Activated CD8-positive, alpha-beta memory T cell treated with anti-CD3 and anti-CD28 coated beads, Interleukin-2, amount 10 ng/mL, durations not matched to agents 7 days and 5 days (primary cell): ENCODE data around the gene TBC1D22A. TPM values are rescaled to one million over a fixed set of nuclear protein-coding genes. Genes with fewer than 3 reads are reported as not detected.

Experiments used
- ATAC-seq: fragments of 150-1000 bp; cut with Tn5 transposase; one replicate; pipeline ENCODE4 v1.10.0; 2021; ENCODE audit warnings: moderate library complexity
- CTCF ChIA-PET: fragments of 350-600 bp; sonication (Branson Sonifier 250); formaldehyde crosslinking; loops from one replicate; lab custom pipeline; 2021; ENCODE audit warnings: antibody characterized with exemption; lab: Charles Lee
- DNase-seq: peaks from one replicate; pipeline ENCODE4 v3.0.0-alpha.2; 2020
- H3K27ac Mint-ChIP-seq: one replicate; pipeline ENCODE4 v1.8.0; 2021; ENCODE audit warnings: mild to moderate bottlenecking, mixed read lengths
- H3K27me3 Mint-ChIP-seq: one replicate; pipeline ENCODE4 v1.8.0; 2021; ENCODE audit warnings: mixed read lengths
- H3K36me3 Mint-ChIP-seq: one replicate; pipeline ENCODE4 v1.8.0; 2021; ENCODE audit warnings: mild to moderate bottlenecking, mixed read lengths
- H3K4me1 Mint-ChIP-seq: one replicate; pipeline ENCODE4 v1.8.0; 2021; ENCODE audit warnings: mixed read lengths
- H3K4me3 Mint-ChIP-seq: one replicate; pipeline ENCODE4 v1.8.0; 2021; ENCODE audit warnings: mild to moderate bottlenecking, moderate library complexity, mixed read lengths
- H3K9me3 Mint-ChIP-seq: one replicate; pipeline ENCODE4 v1.8.0; 2022; ENCODE audit warnings: low read depth, mixed read lengths
- total RNA-seq, 2 experiments: library from RNA; stranded (reverse); gene quantifications; one replicate each; pipeline ENCODE4 v1.2.3, GENCODE V29; 2021

Gene TBC1D22A
- total RNA-seq, 2 experiments from 2014 or later = 32.6 to 44.9 TPM

- no peak overlapping the region for H3K27ac Mint-ChIP-seq
- no peak for DNase-seq
- no peak for ATAC-seq
- no peak overlapping the region for H3K4me3 Mint-ChIP-seq
- peaks cover 15% of the 10 kb centered on the region for H3K9me3 Mint-ChIP-seq
- CTCF ChIA-PET = no interaction called here
- peaks cover 5% of the 10 kb centered on the region for H3K4me1 Mint-ChIP-seq
- peaks cover 12% of the 10 kb centered on the region for H3K36me3 Mint-ChIP-seq
- H3K27me3 Mint-ChIP-seq = no peaks in the 10 kb centered on the region
These were observed 335.7 kb downstream of the TBC1D22A start for GRCh38 chr22:47098121-47098520.

- H3K27me3 Mint-ChIP-seq = no peaks in the 10 kb centered on the region
These were observed 336.1 kb downstream of the TBC1D22A start for GRCh38 chr22:47098554-47098953.

GRCh38 chr22:47100019-47100418, 337.6 kb downstream of the TBC1D22A start:
- CTCF ChIA-PET = no interaction called here
- ATAC-seq (no peak), DNase-seq (no peak)
- H3K9me3 Mint-ChIP-seq = peaks cover 9% of the 10 kb centered on the region
- no peak overlapping the region for H3K27ac Mint-ChIP-seq
- peaks cover 9% of the 10 kb centered on the region for H3K36me3 Mint-ChIP-seq
- no peak overlapping the region for H3K4me3 Mint-ChIP-seq
- no peaks in the 10 kb centered on the region for H3K27me3 Mint-ChIP-seq
- H3K4me1 Mint-ChIP-seq = peaks cover 9% of the 10 kb centered on the region

More at GRCh38 chr22:47098554-47098953, 336.1 kb downstream of the TBC1D22A start:
- Mint-ChIP-seq H3K4me1 (peaks cover 5% of the 10 kb centered on the region), H3K36me3 (peaks cover 12% of the 10 kb centered on the region), H3K27ac (no peak overlapping the region), H3K9me3 (peaks cover 15% of the 10 kb centered on the region), H3K4me3 (no peak overlapping the region)
- no peak for DNase-seq
- CTCF ChIA-PET = no interaction called here
- ATAC-seq = no peak

DNA sequence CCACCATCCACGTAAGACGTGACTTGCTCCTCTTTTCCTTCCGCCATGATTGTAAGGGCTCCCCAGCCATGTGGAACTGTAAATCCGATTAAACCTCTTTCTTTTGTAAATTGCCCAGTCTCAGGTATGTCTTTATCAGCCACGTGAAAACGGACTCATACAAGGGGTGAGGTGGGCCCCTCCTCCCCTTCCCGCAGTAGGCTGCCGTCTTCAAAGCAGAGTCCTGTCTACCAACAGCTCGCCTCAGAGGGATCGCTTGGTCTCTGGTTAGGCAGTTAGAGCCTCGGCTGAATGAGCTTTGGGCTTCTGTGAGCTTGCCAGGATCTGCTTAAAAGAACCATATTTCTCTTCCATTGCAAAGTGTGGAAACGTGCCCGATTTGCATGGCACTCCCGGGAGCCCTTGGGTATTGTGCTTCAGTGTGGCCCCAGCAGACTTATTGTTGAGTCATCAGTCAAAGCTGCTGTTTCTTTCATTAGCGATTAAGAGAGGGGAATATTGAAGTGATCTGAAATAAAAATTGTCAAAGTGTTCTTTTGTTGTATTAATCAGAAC, 338.3 kb downstream of the TBC1D22A start:
- DNase-seq (no peak), ATAC-seq (no peak)
- no peak overlapping the region for H3K27ac Mint-ChIP-seq
- H3K4me3 Mint-ChIP-seq = no peak overlapping the region
- peaks cover 11% of the 10 kb centered on the region for H3K4me1 Mint-ChIP-seq
- H3K27me3 Mint-ChIP-seq = no peaks in the 10 kb centered on the region
- peaks cover 8% of the 10 kb centered on the region for H3K36me3 Mint-ChIP-seq
- peaks cover 8% of the 10 kb centered on the region for H3K9me3 Mint-ChIP-seq
- CTCF ChIA-PET = no interaction called here

GRCh38 chr22:47101321-47101885, 339.0 kb downstream of the TBC1D22A start:
- peaks cover 4% of the 10 kb centered on the region for H3K9me3 Mint-ChIP-seq
- CTCF ChIA-PET = no interaction called here
- H3K4me3 Mint-ChIP-seq = no peak overlapping the region
- peaks cover 4% of the 10 kb centered on the region for H3K36me3 Mint-ChIP-seq
- ATAC-seq (no peak), DNase-seq (no peak)
- no peaks in the 10 kb centered on the region for H3K27me3 Mint-ChIP-seq
- H3K27ac Mint-ChIP-seq = no peak overlapping the region
- peaks cover 11% of the 10 kb centered on the region for H3K4me1 Mint-ChIP-seq

DNA sequence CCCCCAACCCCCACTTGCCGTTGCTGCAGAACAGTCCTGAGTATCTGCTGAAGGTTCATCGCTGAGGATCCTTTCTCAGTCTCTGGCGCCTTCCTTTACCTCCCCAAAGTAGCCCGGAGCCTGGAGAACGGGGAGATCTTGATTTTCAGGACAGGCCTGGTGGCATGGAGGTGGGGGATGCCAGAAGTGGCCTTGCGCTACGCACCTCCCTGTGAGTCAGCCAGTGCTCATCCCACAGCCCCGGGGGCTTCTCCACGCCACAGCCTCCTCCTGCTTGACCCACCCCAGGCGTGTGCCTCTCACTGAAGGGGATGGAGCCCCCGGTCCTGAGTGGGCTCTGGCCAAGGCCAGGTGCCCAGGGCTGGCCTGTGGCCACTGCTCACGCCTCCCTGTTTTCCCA, 339.6 kb downstream of the TBC1D22A start:
- CTCF ChIA-PET = no interaction called here
- Mint-ChIP-seq H3K9me3 (peaks cover under 1% of the 10 kb centered on the region), H3K4me3 (no peak overlapping the region), H3K27ac (no peak overlapping the region), H3K27me3 (no peaks in the 10 kb centered on the region), H3K36me3 (peaks cover 3% of the 10 kb centered on the region), H3K4me1 (peaks cover 11% of the 10 kb centered on the region)
- DNase-seq = no peak
- ATAC-seq = no peak

- no peak for DNase-seq
- CTCF ChIA-PET = no interaction called here
- peaks cover 11% of the 10 kb centered on the region for H3K4me1 Mint-ChIP-seq
- H3K9me3 Mint-ChIP-seq = no peaks in the 10 kb centered on the region
- no peak overlapping the region for H3K4me3 Mint-ChIP-seq
- H3K27me3 Mint-ChIP-seq = no peaks in the 10 kb centered on the region
- peaks cover 3% of the 10 kb centered on the region for H3K36me3 Mint-ChIP-seq
- no peak for ATAC-seq
- no peak overlapping the region for H3K27ac Mint-ChIP-seq
These were observed 340.2 kb downstream of the TBC1D22A start for GRCh38 chr22:47102648-47103047.

DNA sequence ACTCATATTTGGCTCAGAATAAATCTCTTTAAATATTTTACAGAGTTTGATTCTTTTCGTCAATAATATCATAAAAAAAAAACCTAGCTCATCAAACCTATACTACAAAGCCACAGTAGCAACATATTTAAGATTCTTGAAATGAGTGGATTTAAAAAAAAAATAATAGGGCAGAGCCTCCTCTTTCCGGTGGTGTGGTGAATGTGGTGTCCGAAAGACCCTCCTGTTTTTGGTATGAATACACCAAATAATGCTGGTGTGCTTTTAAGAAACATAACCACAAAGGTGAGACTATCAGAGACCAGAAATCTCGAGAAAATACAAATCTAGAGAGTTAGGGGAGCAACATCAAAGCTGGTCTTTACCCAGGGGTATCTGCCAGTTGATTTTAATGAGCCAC, 342.6 kb downstream of the TBC1D22A start:
- CTCF ChIA-PET = no interaction called here
- ATAC-seq = no peak

DNA sequence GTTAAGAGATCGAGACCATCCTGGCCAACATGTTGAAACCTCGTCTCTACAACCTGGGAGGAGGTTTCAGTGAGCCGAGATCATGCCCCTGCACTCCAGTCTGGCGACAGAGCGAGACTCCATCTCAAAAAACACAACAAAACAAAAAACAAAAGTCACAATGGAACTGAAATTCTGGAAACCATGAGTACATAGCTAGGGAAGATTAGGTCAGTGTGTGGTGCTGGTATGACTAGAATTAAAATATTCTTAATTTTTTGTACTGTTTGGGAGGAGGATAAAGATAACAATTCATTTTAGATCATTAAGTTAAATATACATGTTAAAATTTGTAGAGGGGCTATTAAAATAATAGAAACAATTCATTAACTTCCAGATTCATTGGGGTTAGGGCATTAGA, 344.4 kb downstream of the TBC1D22A start:
- no peak for ATAC-seq
- Mint-ChIP-seq H3K27ac (no peak overlapping the region), H3K9me3 (no peaks in the 10 kb centered on the region), H3K36me3 (peaks cover 3% of the 10 kb centered on the region), H3K27me3 (no peaks in the 10 kb centered on the region), H3K4me3 (no peak overlapping the region), H3K4me1 (peaks cover 11% of the 10 kb centered on the region)
- DNase-seq = no peak
- CTCF ChIA-PET = no interaction called here

More for the DNA sequence above, 342.6 kb downstream of the TBC1D22A start:
- no peaks in the 10 kb centered on the region for H3K27me3 Mint-ChIP-seq
- no peaks in the 10 kb centered on the region for H3K9me3 Mint-ChIP-seq
- no peak overlapping the region for H3K4me3 Mint-ChIP-seq
- peaks cover 11% of the 10 kb centered on the region for H3K4me1 Mint-ChIP-seq
- DNase-seq = peak; percentile 50
- peaks cover 4% of the 10 kb centered on the region for H3K36me3 Mint-ChIP-seq
- H3K27ac Mint-ChIP-seq = no peak overlapping the region

GRCh38 chr22:47107431-47107830, 345.0 kb downstream of the TBC1D22A start:
- Mint-ChIP-seq H3K4me1 (peaks cover 11% of the 10 kb centered on the region), H3K27me3 (no peaks in the 10 kb centered on the region), H3K4me3 (no peak overlapping the region), H3K27ac (no peak overlapping the region), H3K36me3 (peaks cover 3% of the 10 kb centered on the region), H3K9me3 (no peaks in the 10 kb centered on the region)
- DNase-seq (no peak), ATAC-seq (no peak)
- CTCF ChIA-PET = no interaction called here

DNA sequence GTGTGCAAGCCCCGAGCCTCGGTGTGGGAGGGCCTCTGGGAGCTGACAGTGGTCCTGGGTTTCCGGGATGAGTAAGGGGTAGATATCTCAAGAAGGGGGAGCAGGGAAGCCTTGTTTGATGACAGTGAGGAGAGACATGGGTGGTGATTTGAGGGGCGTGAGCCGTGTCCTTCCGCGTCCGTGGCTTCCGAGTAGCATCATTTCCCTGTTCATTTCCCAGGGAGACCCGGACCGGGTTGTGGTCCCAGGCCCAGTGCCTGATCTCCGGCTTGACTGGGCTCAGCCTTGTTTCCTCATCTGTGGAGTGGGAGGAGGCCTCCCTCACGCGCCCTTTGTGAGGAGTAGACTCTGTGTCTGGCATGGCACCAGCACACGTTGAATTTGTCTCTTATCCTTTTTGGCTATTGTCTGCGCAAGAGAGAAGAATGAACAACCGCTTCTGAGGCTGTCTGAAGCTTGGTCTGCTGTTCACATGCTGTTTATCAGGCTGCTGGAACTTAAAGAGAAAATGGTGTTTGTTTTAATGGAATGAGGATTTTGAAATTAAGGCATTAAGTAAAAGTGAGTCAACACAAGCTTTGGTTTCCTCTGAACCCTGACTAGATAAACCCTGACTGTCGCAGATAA, 348.5 kb downstream of the TBC1D22A start:
- no peaks in the 10 kb centered on the region for H3K9me3 Mint-ChIP-seq
- H3K27ac Mint-ChIP-seq = no peak overlapping the region
- no peak for ATAC-seq
- CTCF ChIA-PET = no interaction called here
- H3K27me3 Mint-ChIP-seq = no peaks in the 10 kb centered on the region
- no peak for DNase-seq
- H3K4me3 Mint-ChIP-seq = no peak overlapping the region
- peaks cover 3% of the 10 kb centered on the region for H3K36me3 Mint-ChIP-seq
- no peaks in the 10 kb centered on the region for H3K4me1 Mint-ChIP-seq

- no peaks in the 10 kb centered on the region for H3K4me1 Mint-ChIP-seq
- CTCF ChIA-PET = no interaction called here
- no peaks in the 10 kb centered on the region for H3K27me3 Mint-ChIP-seq
- peaks cover 3% of the 10 kb centered on the region for H3K36me3 Mint-ChIP-seq
- H3K9me3 Mint-ChIP-seq = no peaks in the 10 kb centered on the region
- ATAC-seq (peak; percentile 27), DNase-seq (no peak)
- H3K4me3 Mint-ChIP-seq = no peak overlapping the region
- H3K27ac Mint-ChIP-seq = no peak overlapping the region
These were observed 349.5 kb downstream of the TBC1D22A start for GRCh38 chr22:47111626-47112581.

GRCh38 chr22:47112582-47112965, 350.1 kb downstream of the TBC1D22A start:
- no peak overlapping the region for H3K27ac Mint-ChIP-seq
- no peaks in the 10 kb centered on the region for H3K9me3 Mint-ChIP-seq
- no peak overlapping the region for H3K4me3 Mint-ChIP-seq
- H3K27me3 Mint-ChIP-seq = no peaks in the 10 kb centered on the region
- ATAC-seq (no peak), DNase-seq (no peak)
- no peaks in the 10 kb centered on the region for H3K4me1 Mint-ChIP-seq
- H3K36me3 Mint-ChIP-seq = peaks cover 3% of the 10 kb centered on the region
- CTCF ChIA-PET = no interaction called here
